PC-3 (cell line): Measurements from ENCODE around the gene ZSCAN12.
"Not testable (repeated sequence)": the region's sequence is repeated elsewhere in the genome, so short reads cannot be mapped to it uniquely, and the experiment has no call there.

Source experiments
- CTCF ChIP-seq: fragments of 300-600 bp; sonication (generic); conservative IDR thresholded peaks from 2 replicates; pipeline ENCODE4 v1.5.1; 2017; ENCODE audit warnings: antibody characterized with exemption, low read depth, mild to moderate bottlenecking, low read length
- EZH2 ChIP-seq: fragments of 300-600 bp; sonication (generic); IDR thresholded peaks from one replicate; pipeline ENCODE4 v1.6.1; 2017; ENCODE audit warnings: antibody characterized with exemption, mild to moderate bottlenecking, low read length; ENCODE audit not compliant: unreplicated experiment
- EZH2phosphoT487 ChIP-seq: fragments of 300-600 bp; sonication (generic); IDR thresholded peaks from 2 replicates; pipeline ENCODE4 v1.6.1; 2018; ENCODE audit warnings: mild to moderate bottlenecking, antibody characterized with exemption, low read length, borderline replicate concordance

- TF ChIP-seq CTCF, EZH2phosphoT487, EZH2: not testable (repeated sequence)
Observed at GRCh38 chr6:28447512-28447906, 48.0 kb upstream of the ZSCAN12 start.
